Fibroblast of the conjunctiva (primary cell): ENCODE data around the gene LAMC2.

Experiments
- DNase-seq: peaks from one replicate; pipeline ENCODE4 v3.0.0-alpha.2; 2010; ENCODE audit warnings: low read depth

LAMC2 gene

DNA sequence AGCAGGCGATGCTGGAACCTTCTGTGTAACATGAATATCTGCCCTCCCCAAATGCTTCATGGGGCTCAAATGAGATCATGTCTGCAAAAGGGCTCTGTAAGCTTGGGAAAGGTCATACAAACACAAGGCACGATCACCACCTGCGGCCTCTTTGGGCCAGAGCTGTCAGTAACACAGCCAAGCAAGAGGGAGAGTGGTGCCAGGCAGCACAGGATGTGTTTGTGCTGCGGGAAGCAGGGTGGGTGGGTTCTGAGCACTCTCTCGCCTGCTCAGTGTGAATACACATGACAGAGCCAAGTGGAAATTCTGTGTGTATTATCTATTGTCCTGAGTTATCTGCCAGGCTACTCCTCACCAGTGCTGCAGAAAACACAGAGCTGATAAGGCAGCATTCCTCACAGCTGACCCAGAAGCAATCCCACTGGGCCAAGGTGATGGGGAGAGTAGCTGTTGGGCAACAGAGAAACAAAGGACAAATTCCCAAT lies 101.2 kb downstream of the LAMC2 start:
- DNase-seq, result no peak

DNA sequence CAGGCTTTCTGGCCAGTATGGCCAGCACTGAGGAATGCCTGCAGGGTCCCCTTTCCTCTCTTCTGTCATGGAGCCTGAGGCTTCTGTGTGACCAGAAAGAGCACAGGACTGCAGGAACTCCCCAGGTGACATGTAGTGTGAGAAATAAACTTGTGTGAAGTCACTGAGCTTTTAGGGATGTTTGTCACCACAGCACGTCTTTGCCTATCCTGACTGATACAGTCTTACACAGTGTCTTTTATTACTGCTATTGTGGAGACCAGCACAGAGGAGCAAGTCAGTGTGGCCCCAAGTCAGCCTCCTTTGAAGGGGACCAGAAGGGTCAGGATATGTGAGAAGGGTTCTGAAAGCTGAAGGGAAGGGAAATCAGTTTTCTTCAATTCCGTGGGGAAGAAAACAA lies 102.5 kb downstream of the LAMC2 start:
- DNase-seq, result no peak

DNA sequence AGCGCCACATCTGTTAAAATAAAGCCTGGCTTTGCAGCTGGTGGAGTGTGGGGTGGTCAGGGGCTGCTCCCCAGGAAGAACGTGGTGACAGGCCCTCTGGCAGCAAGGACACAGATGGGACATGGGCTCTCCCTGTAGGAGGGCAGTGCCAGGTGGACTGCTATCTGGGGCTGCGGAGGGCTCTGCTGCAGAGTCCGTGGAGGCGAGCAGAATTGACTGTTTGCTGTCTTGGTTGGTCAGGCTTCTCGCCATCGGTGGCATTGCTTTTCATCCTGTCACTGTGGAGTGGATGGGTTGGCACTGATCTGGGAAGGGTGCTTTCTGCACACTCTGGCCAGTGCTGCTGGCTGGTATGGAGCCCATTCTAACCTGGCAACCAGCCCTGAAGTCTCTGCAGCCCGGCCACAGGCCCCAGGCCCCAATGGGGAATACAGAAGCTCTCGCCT lies 103.0 kb downstream of the LAMC2 start:
- DNase-seq, result no peak

DNA sequence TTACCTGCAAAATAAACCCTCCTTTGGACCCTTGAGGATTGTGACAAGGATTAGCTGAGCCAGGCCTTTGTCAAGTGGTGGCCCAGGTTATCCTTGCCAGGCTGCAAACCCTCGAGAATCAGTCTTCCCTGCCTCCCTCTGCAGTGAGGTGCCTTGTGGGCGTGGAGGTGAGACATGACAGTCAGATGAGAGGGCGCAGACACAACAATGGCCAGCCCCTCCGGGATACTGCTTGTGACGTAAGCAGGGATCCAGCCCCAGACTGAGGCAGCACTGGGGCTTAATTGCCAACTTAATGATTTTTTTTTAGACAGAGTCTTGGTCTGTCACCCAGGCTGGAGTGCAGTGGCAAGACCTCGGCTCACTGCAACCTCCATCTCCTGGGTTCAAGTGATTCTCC lies 104.6 kb downstream of the LAMC2 start:
- no peak for DNase-seq

DNA sequence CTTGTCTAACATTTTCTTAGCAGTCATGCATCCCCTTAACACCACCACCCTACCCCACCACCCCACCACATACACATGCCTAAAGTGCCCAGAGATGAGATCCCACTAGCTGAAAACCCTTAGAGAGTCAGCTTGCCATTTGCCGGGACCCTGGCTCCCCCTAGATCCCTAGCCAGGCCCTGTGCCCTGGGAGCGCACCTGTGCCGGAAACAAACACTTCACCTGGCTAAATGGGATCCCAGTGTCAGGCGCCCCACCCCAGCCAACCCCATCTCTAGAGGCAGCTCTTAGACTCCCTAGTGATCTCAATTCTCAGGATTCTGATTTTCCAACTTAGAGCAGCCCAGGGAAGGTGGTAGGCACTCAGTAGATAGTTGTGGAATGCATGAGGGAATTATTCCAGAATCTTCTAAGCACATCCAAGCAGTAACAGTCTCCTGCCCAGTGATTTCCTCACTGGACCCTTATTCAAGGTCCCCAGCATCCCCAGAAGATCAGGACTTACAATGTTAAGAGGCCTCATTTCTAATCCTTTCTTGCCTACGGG lies 105.2 kb downstream of the LAMC2 start:
- no peak for DNase-seq

DNA sequence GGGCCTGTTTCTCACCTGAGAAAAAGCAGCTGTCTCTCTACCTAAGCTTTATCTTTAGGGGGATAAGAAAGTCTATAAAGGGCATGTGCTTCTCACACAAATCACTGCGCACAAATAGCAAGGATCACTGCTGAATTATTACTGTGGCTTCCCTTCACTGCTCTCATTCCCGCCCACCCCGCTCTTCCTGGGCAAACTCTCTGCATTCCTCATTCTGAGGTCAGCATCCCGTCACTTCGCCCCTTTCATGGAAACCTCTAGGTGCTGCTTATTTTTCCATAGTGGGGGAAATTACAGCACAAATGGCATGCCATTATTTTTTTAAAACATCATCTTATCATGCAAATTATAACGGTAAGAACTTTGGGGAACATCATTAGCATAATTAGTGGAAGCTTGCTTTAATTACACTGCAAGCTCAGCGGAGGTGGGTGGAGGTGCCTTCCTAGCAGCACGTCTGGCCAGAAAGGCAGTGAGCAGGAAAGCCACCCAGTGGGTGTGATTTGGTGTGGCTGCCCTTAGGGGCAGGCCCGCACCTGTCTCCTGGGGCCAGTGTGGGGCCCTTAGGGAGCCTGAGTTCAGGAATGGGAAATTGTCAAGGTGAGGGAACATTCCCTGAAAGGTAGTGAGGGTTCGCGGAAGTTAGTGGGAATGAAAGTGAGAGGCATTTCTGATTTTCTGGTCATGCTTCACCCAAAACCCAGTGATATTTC lies 105.9 kb downstream of the LAMC2 start:
- no peak for DNase-seq

DNA sequence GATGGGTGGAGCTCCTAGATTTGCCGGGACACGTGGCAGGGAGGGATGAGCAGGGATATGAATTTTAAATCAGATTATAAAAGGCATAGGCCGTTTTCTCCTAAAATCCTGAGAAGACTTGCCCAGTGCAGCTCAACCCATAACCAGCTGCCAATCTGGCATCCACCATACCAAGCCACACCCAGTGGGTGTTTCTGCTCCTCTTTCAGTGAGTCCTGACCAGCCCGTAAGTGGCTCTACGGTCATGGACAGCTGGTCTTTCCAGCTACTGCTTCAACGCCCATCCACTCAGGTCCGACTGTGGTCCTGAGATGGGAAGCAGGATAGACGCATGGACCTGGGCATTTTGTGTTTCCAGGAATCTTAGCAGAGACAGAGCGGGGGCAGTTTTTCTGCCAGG lies 107.2 kb downstream of the LAMC2 start:
- no peak for DNase-seq

DNA sequence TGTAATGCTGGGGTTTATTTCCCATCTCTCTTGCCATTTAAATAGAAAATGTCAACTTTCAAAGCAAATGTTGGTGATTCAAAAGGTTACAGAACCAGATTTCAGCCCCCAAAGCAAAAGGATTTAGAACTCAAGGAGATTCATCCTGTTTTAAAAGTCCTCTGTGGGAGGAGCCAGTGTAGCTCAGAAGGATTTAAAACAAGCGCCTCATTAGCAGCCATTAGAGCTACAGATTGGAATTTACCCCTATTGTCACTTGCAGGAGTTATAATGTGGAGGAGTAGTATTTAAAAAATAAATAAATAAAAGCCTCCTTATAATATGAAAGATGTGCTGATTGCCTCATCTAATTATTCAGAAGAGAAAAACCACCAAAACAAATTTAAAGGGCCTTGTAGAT lies 107.8 kb downstream of the LAMC2 start:
- no peak for DNase-seq
